GM10266 (cell line): ENCODE measurements around the gene SPIN2B.
"Not testable (repeated sequence)": the region's sequence is repeated elsewhere in the genome, so short reads cannot be mapped to it uniquely, and the experiment has no call there.

Experiments used
- DNase-seq: peaks from one replicate; pipeline ENCODE4 v3.0.0; 2012; ENCODE audit errors: extremely low spot score
- CTCF ChIP-seq: IDR thresholded peaks from 2 replicates; pipeline ENCODE4 v1.5.1; 2012; ENCODE audit warnings: mild to moderate bottlenecking, low read depth; ENCODE audit not compliant: control insufficient read depth, insufficient read depth; ENCODE audit errors: missing control alignments

Gene SPIN2B

GRCh38 chrX:57121162-57121755 lies at the start of gene SPIN2B:
TSS of gene SPIN2B (minus strand) at chrX:57121548.
- TF ChIP-seq CTCF: no peak
- peak; percentile 81 for DNase-seq

- no peak for DNase-seq
- TF ChIP-seq CTCF: peak; percentile 39
These were observed 35.2 kb upstream of the SPIN2B start for GRCh38 chrX:57156397-57157049.

GRCh38 chrX:57155171-57155570 lies 33.8 kb upstream of the SPIN2B start:
- no peak for DNase-seq
- no peak for TF ChIP-seq CTCF

- DNase-seq: not testable (repeated sequence)
These were observed 30.9 kb upstream of the SPIN2B start for GRCh38 chrX:57152222-57152621.

GRCh38 chrX:57138674-57139073 lies 17.3 kb upstream of the SPIN2B start:
- DNase-seq: no peak
- no peak for TF ChIP-seq CTCF

GRCh38 chrX:57137501-57137900 lies 16.2 kb upstream of the SPIN2B start:
- TF ChIP-seq CTCF: no peak
- no peak for DNase-seq

GRCh38 chrX:57137073-57137472 lies 15.7 kb upstream of the SPIN2B start, which contains the start of gene SPIN2A:
TSS of gene SPIN2A (minus strand) at chrX:57137397. CDS start at chrX:57136597, 800 bp downstream.
- not testable (repeated sequence) for DNase-seq

- DNase-seq: not testable (repeated sequence)
These were observed 15.2 kb upstream of the SPIN2B start for GRCh38 chrX:57136589-57136988.

GRCh38 chrX:57135287-57135686 lies 13.9 kb upstream of the SPIN2B start:
- TF ChIP-seq CTCF: no peak
- no peak for DNase-seq
